ENCODE data around the gene FGD5. TPM values are rescaled to one million over a fixed set of nuclear protein-coding genes. Genes with fewer than 3 reads are reported as not detected.

The FGD5 gene
- total RNA-seq, 4 donors from 2014 or later, result 3.8 to 10.2 (median 7.6) TPM

DNA sequence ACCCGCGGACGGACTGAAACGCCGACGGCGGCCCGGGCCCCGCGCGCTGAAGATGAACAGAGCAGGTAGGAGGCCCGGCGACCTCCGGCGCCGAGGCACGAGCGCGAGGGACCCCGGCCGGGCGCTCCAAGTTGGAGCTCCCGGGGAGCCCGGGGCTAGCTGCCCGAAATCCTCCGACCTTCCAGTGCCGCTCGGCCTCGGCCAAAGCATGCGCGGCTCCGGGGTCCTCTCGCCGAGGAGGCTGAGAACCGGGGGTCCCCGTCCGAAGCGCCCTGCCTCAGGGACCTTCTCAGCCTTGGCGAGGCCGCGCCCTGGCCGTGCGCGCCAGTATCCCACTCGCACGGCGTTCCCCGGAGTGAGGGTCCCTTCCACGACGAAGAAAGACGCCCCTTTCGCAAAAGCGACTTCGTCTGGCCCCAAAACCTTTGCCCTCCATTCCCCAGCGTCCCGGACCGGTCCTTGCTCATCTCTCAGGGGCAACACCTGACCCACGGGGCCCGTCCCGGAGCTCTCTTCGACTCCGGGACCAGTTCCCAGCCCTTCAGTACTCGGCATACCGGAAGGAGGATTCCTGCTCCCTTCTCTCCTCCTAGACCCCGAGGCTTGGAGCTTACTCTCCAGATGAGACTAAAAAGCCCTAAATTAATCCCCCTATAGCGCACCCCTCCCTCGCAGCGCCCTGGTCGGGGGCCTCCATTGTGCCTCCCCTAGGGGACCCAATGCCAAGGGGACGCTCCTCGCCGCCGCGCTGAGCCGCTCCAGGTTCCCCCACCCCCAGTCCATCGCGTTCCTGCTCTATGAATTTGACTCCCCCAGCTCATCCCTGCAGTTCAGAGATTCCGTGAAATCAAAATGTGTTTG lies 7.7 kb upstream of the FGD5 start:
- intact Hi-C loops (cut with DNase I; ENCODE audit: low total_unique reads), result no loop called here
- TF ChIP-seq POLR2A (IDR thresholded peaks at IDR 0.05), result no peak
- H3K4me3 ChIP-seq (ENCODE audit: low read depth, poor library complexity, severe bottlenecking), result peak overlapping the region; percentile 37
- 4 to 5% methylated on average over 29 to 64 of the region's 78 CpGs for WGBS, 2 donors
- no peak for DNase-seq (ENCODE audit: low spot score in 2 of 2)

DNA sequence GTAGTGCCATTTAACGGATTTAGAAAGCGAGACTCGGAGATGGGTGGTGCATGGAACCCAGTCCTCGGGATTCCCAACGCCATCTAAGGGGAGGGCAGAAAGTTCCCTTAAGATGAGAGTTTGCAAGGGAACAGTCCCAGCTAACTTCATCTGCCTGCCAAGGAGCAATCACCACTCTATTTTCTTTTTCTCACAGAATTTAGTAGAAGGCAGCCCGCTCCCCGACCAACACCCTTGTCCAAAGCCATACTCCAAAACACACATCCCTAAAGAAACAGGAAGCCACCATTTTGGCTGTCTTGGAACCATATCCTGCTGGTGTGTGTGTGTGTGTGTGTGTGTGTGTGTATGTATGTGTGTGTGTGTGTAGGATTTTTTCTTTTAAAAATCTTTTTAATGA lies 7.1 kb upstream of the FGD5 start:
- TF ChIP-seq, protein P1, sequence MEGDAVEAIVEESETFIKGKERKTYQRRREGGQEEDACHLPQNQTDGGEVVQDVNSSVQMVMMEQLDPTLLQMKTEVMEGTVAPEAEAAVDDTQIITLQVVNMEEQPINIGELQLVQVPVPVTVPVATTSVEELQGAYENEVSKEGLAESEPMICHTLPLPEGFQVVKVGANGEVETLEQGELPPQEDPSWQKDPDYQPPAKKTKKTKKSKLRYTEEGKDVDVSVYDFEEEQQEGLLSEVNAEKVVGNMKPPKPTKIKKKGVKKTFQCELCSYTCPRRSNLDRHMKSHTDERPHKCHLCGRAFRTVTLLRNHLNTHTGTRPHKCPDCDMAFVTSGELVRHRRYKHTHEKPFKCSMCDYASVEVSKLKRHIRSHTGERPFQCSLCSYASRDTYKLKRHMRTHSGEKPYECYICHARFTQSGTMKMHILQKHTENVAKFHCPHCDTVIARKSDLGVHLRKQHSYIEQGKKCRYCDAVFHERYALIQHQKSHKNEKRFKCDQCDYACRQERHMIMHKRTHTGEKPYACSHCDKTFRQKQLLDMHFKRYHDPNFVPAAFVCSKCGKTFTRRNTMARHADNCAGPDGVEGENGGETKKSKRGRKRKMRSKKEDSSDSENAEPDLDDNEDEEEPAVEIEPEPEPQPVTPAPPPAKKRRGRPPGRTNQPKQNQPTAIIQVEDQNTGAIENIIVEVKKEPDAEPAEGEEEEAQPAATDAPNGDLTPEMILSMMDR (IDR thresholded peaks at IDR 0.05), result no peak
- no peak for TF ChIP-seq POLR2A (IDR thresholded peaks at IDR 0.05)
- H3K4me3 ChIP-seq (ENCODE audit: low read depth, poor library complexity, severe bottlenecking), result peak overlapping the region; percentile 37
- no peak for DNase-seq (ENCODE audit: low spot score in 2 of 2)
- intact Hi-C loops (cut with DNase I; ENCODE audit: low total_unique reads), result no loop called here
- WGBS, 2 donors, result 27 to 44% methylated on average over 7 of the region's 7 CpGs

DNA sequence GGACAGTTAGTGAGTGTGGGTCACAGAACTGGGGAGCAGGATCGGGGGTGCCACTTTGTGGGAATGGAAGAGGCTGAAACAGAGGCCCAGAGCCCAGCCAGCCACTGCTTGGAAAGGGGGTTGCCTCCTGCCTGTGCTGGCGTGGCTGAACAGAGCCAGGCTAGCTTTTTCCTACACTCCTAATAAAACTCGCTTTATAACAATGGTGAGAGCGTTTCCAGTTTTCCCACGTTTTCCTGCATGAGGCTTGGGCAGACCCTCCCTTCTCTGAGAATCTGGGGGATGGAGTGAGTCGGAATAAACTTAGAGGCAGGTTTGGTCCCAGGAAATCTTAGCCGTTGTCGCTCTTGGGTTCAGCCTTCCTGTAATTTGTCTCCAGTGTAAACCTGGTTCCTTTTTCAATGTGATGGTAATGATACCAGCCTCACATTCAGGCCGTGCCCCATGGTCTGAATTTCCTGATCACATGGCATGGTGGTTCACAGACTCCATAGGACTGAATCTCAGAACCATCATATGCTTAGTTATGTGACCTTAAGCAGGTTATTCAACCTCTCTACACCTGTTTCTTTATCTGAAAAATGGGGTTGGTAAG lies 6.5 kb upstream of the FGD5 start:
- 65 to 73% methylated on average over 9 of the region's 9 CpGs for WGBS, 2 donors
- TF ChIP-seq POLR2A (IDR thresholded peaks at IDR 0.05), result no peak
- TF ChIP-seq, protein P1 (IDR thresholded peaks at IDR 0.05), result no peak
- H3K4me3 ChIP-seq (ENCODE audit: low read depth, poor library complexity, severe bottlenecking), result no peak overlapping the region
- no peak for DNase-seq (ENCODE audit: low spot score in 2 of 2)
- intact Hi-C loops (cut with DNase I; ENCODE audit: low total_unique reads), result no loop called here

DNA sequence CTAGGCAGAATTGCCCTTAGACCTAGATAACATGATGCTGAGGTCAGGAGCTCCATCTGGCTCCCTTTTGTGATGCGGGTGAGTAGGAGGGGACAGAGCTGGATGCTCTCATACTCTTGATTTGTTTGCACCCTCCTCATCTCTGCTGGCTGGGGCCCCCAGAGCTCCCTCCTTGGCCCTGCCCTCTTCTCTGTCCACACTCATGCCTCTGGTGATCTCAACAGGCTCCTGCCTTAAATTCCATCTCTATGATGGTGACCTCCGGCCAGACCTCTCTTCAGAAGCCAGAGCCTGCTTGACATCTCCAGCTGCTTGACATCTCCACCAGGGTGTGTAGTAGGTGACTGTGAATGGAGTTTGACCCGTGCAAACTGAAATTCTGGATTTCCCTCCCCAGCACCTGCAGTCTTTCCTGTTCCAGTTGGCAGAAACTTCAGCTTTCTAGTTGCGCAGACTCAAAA lies 4.3 kb upstream of the FGD5 start:
- no peak for DNase-seq (ENCODE audit: low spot score in 2 of 2)
- TF ChIP-seq, protein P1 (IDR thresholded peaks at IDR 0.05), result no peak
- TF ChIP-seq POLR2A (IDR thresholded peaks at IDR 0.05), result no peak
- intact Hi-C loops (cut with DNase I; ENCODE audit: low total_unique reads), result no loop called here
- WGBS, 2 donors, result 55 to 59% methylated on average over 4 of the region's 4 CpGs
- H3K4me3 ChIP-seq (ENCODE audit: low read depth, poor library complexity, severe bottlenecking), result no peak overlapping the region

DNA sequence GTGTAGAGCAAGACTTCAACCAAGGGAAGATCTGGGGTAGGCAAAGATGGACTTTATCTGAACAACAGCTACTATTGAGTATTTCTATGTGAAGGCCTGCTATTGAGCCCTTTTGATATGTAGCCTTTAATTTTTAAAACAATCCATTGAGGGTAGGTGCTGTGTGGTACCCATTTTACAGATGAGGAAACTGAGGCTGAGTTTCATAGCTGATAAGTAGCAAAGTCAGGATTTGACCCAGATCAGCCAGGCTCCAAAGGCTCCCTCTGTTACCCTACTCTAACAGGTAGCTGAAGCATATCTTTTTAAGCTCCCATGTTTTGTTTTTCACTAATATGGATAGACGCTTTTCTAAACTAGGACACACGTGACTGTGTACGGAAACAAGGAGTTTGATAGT lies 2.4 kb upstream of the FGD5 start:
- no peak for DNase-seq (ENCODE audit: low spot score in 2 of 2)
- TF ChIP-seq, protein P1 (IDR thresholded peaks at IDR 0.05), result no peak
- no peak for TF ChIP-seq POLR2A (IDR thresholded peaks at IDR 0.05)
- intact Hi-C loops (cut with DNase I; ENCODE audit: low total_unique reads), result no loop called here
- 89 to 96% methylated on average over 3 of the region's 3 CpGs for WGBS, 2 donors
- no peak overlapping the region for H3K4me3 ChIP-seq (ENCODE audit: low read depth, poor library complexity, severe bottlenecking)

DNA sequence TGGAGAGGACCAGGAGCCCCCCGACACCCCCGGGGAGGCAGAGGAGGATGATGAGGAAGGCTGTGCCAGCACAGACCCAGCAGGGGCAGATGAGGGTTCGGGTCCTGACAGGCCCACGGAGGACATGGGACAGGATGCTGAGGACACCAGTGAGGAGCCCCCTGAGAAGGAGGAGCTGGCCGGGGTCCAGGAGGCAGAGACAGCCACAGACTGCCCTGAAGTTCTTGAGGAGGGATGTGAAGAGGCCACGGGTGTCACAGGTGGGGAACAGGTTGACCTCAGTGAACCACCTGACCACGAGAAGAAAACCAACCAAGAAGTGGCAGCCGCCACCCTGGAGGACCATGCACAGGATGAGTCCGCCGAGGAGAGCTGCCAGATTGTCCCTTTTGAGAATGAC lies 909 bp downstream of the FGD5 start:
- H3K4me3 ChIP-seq (ENCODE audit: low read depth, poor library complexity, severe bottlenecking), result no peak overlapping the region
- intact Hi-C loops (cut with DNase I; ENCODE audit: low total_unique reads), result no loop called here
- TF ChIP-seq, protein P1 (IDR thresholded peaks at IDR 0.05), result no peak
- no peak for TF ChIP-seq POLR2A (IDR thresholded peaks at IDR 0.05)
- 81 to 89% methylated on average over 10 of the region's 10 CpGs for WGBS, 2 donors
- DNase-seq (ENCODE audit: low spot score in 2 of 2), result no peak
